Measurements from ENCODE around the gene MICAL1.
A peak's percentile ranks its signal among the peaks of the same experiment; 100 is the strongest.

MICAL1 gene

GRCh38 chr6:109455437-109456110 is at the start of gene MICAL1:
TSS of gene MICAL1 (minus strand) at chr6:109455772. CDS start at chr6:109454196, 1,576 bp downstream.
- DNase-seq = peak; percentile 31

- no peak for DNase-seq
Measured at GRCh38 chr6:109503327-109504224, 48.0 kb upstream of the MICAL1 start.

- DNase-seq = no peak
Measured at GRCh38 chr6:109498936-109499335, 43.4 kb upstream of the MICAL1 start.

- DNase-seq = no peak
Measured at GRCh38 chr6:109498052-109498451, 42.5 kb upstream of the MICAL1 start.

DNA sequence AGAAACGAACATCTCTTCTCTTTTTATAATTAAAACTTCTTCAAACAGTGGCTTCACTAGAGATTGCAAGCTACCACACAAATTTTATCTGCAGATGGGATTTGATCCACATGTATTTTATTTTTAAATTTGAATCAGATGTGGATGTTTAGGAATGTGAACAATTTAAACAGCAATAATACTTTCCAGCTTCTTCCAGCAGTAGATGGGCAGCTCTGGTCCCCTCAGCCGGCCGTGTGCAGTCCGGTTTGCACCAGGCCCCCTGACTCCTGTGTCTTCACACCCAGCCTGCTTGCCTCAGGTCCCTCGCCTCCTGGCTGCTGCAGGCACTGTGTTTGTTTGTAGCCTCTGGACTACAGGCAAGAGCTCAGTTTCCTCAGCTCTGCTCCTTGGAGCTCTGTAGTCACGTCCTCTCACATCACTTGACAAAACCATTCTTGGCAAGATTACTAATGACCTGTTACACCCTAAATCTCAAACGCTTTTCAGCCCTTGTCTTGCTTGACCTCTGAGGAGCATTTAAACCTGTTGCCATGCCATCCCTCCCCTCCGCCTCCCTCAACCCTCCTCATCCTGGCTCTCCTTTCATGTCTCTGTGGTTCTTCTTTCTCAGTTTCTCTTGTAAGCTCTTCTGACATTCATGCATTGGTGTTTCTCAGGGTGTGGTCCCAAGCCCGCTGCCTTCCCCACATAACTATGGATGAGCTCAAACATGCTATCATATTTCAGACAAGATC is 40.6 kb upstream of the MICAL1 start:
- DNase-seq = no peak

GRCh38 chr6:109493865-109494264 is 38.3 kb upstream of the MICAL1 start:
- DNase-seq = no peak

DNA sequence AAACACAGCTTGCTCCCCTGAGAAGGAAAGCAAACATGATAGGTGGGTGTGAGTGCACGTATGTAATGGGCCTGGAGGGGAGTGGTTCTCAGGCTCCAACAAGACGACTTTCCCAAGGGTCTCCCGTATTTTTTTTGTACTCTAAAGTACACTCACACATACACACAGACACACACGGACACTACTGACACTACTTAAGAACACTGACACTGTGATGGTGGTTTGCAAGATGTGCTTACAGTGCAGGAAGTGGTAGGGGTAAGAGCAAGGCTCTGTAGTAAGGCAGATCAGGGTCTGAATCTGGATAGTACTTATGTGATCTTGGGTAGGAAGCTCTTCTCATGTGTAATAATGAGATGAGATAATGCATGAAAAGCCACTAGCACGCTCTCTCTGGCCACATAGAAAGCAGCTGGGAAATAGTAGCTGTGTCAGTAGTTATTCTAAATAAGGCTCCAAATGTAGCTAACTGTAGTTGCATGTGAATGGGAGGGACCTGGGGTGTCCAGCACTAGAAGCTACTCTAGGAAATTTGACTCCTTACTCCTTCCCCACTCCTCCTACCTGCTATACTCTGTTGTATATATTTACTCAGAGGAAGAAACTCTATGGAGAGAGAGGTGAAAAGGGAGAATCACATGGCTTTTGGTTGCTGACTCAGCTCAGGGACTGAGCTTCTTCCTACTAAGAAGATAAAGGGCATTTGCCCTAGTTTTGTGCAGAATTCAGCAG is 35.8 kb upstream of the MICAL1 start:
- no peak for DNase-seq

DNA sequence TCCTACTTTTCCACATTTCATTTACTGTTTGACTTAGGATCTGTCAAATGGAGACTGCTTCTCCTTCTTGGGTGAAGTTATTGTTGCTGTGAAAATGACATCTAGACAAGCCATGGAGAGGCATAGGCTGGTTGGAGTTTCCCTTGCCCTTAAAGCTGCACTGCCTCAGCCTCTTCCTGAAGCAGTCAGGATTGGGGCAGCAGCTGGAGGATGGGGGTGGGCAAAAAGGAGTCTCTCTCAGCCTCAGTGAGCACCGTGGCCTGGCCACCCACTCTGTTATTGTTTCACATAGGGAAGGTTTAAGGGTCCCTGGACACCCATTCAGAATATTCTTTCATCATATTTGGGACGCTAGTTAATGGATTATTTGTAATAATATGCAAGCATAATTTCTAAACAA is 35.1 kb upstream of the MICAL1 start:
- no peak for DNase-seq

DNA sequence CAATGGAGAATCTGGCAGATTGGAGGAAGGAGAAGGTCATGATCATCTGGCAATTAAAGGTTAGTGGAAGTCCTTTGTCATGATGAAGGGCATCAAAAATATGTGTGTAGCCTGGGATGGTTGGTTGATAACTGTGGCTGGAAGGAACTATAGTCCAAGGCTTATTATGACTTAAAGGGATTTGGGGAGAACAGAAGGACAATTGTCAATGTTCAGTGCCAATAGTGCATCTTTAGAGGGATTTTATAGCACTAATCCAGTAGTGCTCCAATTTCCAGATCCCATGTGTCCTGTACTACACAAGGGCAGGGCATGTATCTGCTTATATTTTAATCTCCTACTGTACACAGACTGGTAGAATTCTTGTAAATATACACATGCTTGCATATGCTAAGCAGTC is 32.4 kb upstream of the MICAL1 start:
- DNase-seq = no peak

DNA sequence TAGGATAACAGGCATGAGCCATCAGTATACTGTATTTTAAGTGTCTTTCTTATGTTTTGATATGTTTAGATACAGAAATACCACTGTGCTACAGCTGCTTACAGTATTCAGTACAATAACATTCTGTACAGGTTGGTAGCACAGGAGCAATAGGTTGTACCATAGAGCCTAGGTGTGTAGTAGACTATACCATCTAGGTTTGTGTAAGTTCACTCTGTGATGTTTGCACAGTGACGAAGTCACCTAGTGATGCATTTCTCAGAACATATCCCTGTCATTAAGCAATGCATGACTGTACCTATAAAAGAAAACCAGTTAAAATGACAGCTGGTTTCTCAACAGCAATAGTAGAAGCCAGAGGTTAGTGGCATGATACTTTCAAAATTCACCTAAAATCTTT is 30.5 kb upstream of the MICAL1 start:
- DNase-seq = no peak

- no peak for DNase-seq
Measured at GRCh38 chr6:109485266-109485935, 29.8 kb upstream of the MICAL1 start.

- no peak for DNase-seq
Measured at GRCh38 chr6:109484122-109484521, 28.6 kb upstream of the MICAL1 start.

DNA sequence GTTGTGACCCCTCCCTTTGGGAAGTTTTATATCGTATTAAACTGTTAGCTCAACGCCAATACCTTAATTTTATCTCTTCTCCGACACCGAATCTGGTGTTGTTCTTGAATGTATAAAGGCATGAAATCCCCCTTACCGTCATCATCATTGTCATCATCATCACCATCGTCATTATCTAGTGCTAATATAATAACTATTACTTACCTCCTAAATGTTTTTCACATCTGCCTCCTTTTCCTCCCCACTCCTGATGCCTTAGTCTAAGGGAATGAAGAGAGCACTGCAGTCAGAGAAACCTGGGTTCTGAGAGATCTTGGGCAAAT is 28.1 kb upstream of the MICAL1 start:
- DNase-seq = no peak

GRCh38 chr6:109482905-109483734 is 27.5 kb upstream of the MICAL1 start, which contains the start of gene ZBTB24:
TSS of gene ZBTB24 (minus strand) at chr6:109483219. CDS start at chr6:109482026, 1,193 bp downstream.
- DNase-seq = peak; percentile 76

- DNase-seq = no peak
Measured at GRCh38 chr6:109480993-109481480, 25.5 kb upstream of the MICAL1 start.

DNA sequence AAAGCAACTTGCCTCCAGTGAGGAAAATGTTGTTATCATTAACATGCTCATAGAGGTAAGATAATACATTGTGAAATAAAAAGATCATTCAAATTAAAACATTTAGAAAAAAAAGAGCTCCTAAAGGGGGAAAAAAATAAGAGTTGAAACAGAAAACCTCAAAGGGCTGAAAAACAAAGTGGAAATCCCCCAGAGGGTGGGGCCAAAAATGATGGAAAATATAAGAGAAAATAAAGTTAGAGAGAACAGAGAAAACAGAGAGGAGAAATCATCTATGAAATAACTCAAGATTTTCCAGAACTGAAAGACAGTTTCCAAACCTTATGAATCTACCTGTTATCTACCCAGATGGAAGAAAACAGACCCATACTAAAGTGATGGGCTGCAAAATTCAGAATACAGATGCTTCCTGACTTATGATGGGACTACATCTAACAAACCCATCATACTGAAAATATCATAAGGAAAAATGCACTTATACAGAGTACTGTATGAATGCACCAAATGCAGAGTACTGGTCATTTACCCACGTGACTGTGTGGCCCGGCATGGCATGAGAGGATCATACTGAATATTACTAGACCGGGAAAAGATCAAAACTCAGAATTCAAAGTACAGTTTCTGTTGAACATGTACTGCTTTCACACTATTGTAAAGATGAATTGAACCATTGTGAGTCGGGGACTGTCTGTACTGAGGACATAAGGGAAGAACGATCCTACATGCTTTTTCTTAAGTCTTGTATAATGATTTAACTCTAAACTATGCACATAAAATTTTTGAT is 23.5 kb upstream of the MICAL1 start:
- no peak for DNase-seq

DNA sequence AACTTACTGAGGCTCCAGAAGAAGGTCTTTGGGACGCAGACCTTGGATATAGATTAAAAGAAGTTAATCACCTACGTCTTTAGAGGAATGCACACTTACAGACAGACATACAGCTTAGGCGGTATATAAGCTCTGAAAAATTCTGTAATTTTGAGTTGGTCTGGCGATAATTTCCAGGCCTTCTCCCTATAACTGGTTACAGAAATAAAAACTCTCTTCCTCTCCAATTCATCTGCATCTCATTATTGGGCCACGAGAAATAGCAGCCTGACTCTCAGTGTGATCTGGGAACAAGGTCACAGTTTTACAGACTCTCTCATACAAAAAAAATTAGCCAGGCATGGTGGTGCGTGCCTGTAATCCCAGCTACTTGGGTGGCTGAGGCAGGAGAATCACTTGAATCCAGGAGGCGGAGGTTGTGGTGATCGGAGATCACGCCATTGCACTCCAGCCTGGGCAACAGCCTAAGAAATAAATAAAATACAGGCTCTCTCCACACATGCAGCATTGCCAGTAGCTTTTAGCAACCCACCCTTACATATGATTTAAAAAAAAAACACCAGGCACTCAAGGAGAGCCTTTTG is 22.7 kb upstream of the MICAL1 start:
- DNase-seq = no peak

GRCh38 chr6:109477725-109478124 is 22.2 kb upstream of the MICAL1 start:
- no peak for DNase-seq

GRCh38 chr6:109477184-109477583 is 21.6 kb upstream of the MICAL1 start:
- DNase-seq = no peak

GRCh38 chr6:109475625-109476024 is 20.1 kb upstream of the MICAL1 start:
- DNase-seq = no peak
